ENCODE measurements around the gene HEPN1. TPM values are rescaled to one million over a fixed set of nuclear protein-coding genes. Genes with fewer than 3 reads are reported as not detected.

The HEPN1 gene
- total RNA-seq, 1 donor from 2014 or later: not detected

GRCh38 chr11:124942466-124943253 is 23.6 kb downstream of the HEPN1 start:
- H3K36me3 ChIP-seq (ENCODE audit: insufficient read depth, low read length): no peaks in the 10 kb centered on the region
- H3K27ac ChIP-seq (ENCODE audit: low read depth, low read length): no peak overlapping the region
- H3K27me3 Mint-ChIP-seq (ENCODE audit: low read depth, unreplicated experiment): no peaks in the 10 kb centered on the region
- no peaks in the 10 kb centered on the region for H3K9me3 Mint-ChIP-seq (ENCODE audit: unreplicated experiment)
- H3K36me3 Mint-ChIP-seq (ENCODE audit: low read depth, unreplicated experiment): no peaks in the 10 kb centered on the region
- no peak overlapping the region for H3K9ac ChIP-seq (ENCODE audit: low read length)
- no peak for FAIRE-seq
- no peaks in the 10 kb centered on the region for H3K4me1 ChIP-seq (ENCODE audit: insufficient read depth, low read length)
- H3K27me3 ChIP-seq (ENCODE audit: insufficient read depth, low read length): no peaks in the 10 kb centered on the region
- H3K4me2 ChIP-seq (ENCODE audit: low read length): no peak overlapping the region
- peaks cover 12% of the 10 kb centered on the region for H3K4me1 Mint-ChIP-seq (ENCODE audit: low read depth, unreplicated experiment)
- no peaks in the 10 kb centered on the region for H3K9me3 ChIP-seq (ENCODE audit: insufficient read depth, low read depth, low read length)
- H3K27ac Mint-ChIP-seq (ENCODE audit: unreplicated experiment): no peak overlapping the region
- H3K79me2 ChIP-seq (ENCODE audit: insufficient read depth, low read length): no peaks in the 10 kb centered on the region
- no peaks in the 10 kb centered on the region for H4K20me1 ChIP-seq (ENCODE audit: insufficient read depth, low read length)
- H3K4me3 Mint-ChIP-seq (ENCODE audit: unreplicated experiment): no peak overlapping the region
- H2AFZ ChIP-seq (ENCODE audit: low read depth, low read length): no peak overlapping the region
- no peak for DNase-seq (ENCODE audit: low read depth)
- TF ChIP-seq EZH2 (IDR thresholded peaks at IDR 0.05; ENCODE audit: insufficient read depth, low read length) (no peak), CTCF (IDR thresholded peaks at IDR 0.05; ENCODE audit: insufficient read depth, low read depth, low read length) (no peak)
- no peak overlapping the region for H3K4me3 ChIP-seq (ENCODE audit: insufficient read depth, low read depth, low read length)

- DNase-seq (ENCODE audit: low read depth): no peak
- Mint-ChIP-seq H3K9me3 (ENCODE audit: unreplicated experiment) (no peaks in the 10 kb centered on the region), H3K4me1 (ENCODE audit: low read depth, unreplicated experiment) (peaks cover 8% of the 10 kb centered on the region), H3K4me3 (ENCODE audit: unreplicated experiment) (no peak overlapping the region), H3K27me3 (ENCODE audit: low read depth, unreplicated experiment) (no peaks in the 10 kb centered on the region), H3K27ac (ENCODE audit: unreplicated experiment) (no peak overlapping the region), H3K36me3 (ENCODE audit: low read depth, unreplicated experiment) (peaks cover under 1% of the 10 kb centered on the region)
- Histone ChIP-seq H3K9me3 (ENCODE audit: insufficient read depth, low read depth, low read length) (no peaks in the 10 kb centered on the region), H3K4me3 (ENCODE audit: insufficient read depth, low read depth, low read length) (no peak overlapping the region), H3K27me3 (ENCODE audit: insufficient read depth, low read length) (no peaks in the 10 kb centered on the region), H3K27ac (ENCODE audit: low read depth, low read length) (no peak overlapping the region), H4K20me1 (ENCODE audit: insufficient read depth, low read length) (no peaks in the 10 kb centered on the region), H3K4me1 (ENCODE audit: insufficient read depth, low read length) (no peaks in the 10 kb centered on the region), H3K79me2 (ENCODE audit: insufficient read depth, low read length) (no peaks in the 10 kb centered on the region), H3K9ac (ENCODE audit: low read length) (no peak overlapping the region), H3K4me2 (ENCODE audit: low read length) (no peak overlapping the region), H2AFZ (ENCODE audit: low read depth, low read length) (no peak overlapping the region), H3K36me3 (ENCODE audit: insufficient read depth, low read length) (no peaks in the 10 kb centered on the region)
- no peak for FAIRE-seq
- no peak for TF ChIP-seq EZH2 (IDR thresholded peaks at IDR 0.05; ENCODE audit: insufficient read depth, low read length)
- TF ChIP-seq CTCF (IDR thresholded peaks at IDR 0.05; ENCODE audit: insufficient read depth, low read depth, low read length): no peak
Observed at GRCh38 chr11:124943254-124943616, 24.2 kb downstream of the HEPN1 start.

- H3K4me1 Mint-ChIP-seq (ENCODE audit: low read depth, unreplicated experiment): peaks cover 8% of the 10 kb centered on the region
- no peaks in the 10 kb centered on the region for H3K27me3 Mint-ChIP-seq (ENCODE audit: low read depth, unreplicated experiment)
- TF ChIP-seq CTCF (IDR thresholded peaks at IDR 0.05; ENCODE audit: insufficient read depth, low read depth, low read length) (no peak), EZH2 (IDR thresholded peaks at IDR 0.05; ENCODE audit: insufficient read depth, low read length) (no peak)
- no peak overlapping the region for H3K4me3 ChIP-seq (ENCODE audit: insufficient read depth, low read depth, low read length)
- H3K27ac ChIP-seq (ENCODE audit: low read depth, low read length): no peak overlapping the region
- H3K36me3 ChIP-seq (ENCODE audit: insufficient read depth, low read length): no peaks in the 10 kb centered on the region
- H2AFZ ChIP-seq (ENCODE audit: low read depth, low read length): no peak overlapping the region
- no peak overlapping the region for H3K4me3 Mint-ChIP-seq (ENCODE audit: unreplicated experiment)
- H3K27me3 ChIP-seq (ENCODE audit: insufficient read depth, low read length): no peaks in the 10 kb centered on the region
- no peak for FAIRE-seq
- no peaks in the 10 kb centered on the region for H3K79me2 ChIP-seq (ENCODE audit: insufficient read depth, low read length)
- no peak overlapping the region for H3K27ac Mint-ChIP-seq (ENCODE audit: unreplicated experiment)
- no peaks in the 10 kb centered on the region for H3K9me3 ChIP-seq (ENCODE audit: insufficient read depth, low read depth, low read length)
- no peaks in the 10 kb centered on the region for H4K20me1 ChIP-seq (ENCODE audit: insufficient read depth, low read length)
- no peaks in the 10 kb centered on the region for H3K4me1 ChIP-seq (ENCODE audit: insufficient read depth, low read length)
- H3K9me3 Mint-ChIP-seq (ENCODE audit: unreplicated experiment): no peaks in the 10 kb centered on the region
- H3K4me2 ChIP-seq (ENCODE audit: low read length): no peak overlapping the region
- H3K9ac ChIP-seq (ENCODE audit: low read length): no peak overlapping the region
- no peak for DNase-seq (ENCODE audit: low read depth)
- peaks cover 3% of the 10 kb centered on the region for H3K36me3 Mint-ChIP-seq (ENCODE audit: low read depth, unreplicated experiment)
Observed at GRCh38 chr11:124943741-124944140, 24.7 kb downstream of the HEPN1 start.
